Glutamatergic neuron (in vitro differentiated cells): ENCODE data around the gene XRN1. TPM values are rescaled to one million over a fixed set of nuclear protein-coding genes. Genes with fewer than 3 reads are reported as not detected.
"Not testable (repeated sequence)": the region's sequence is repeated elsewhere in the genome, so short reads cannot be mapped to it uniquely, and the experiment has no call there.

Experiments
- DNase-seq: peaks from one replicate; pipeline ENCODE4 v3.0.0; 2022
- H3K27ac Mint-ChIP-seq: one replicate; pipeline ENCODE4 v1.8.0; 2020; ENCODE audit warnings: mild to moderate bottlenecking, mixed read lengths, inconsistent platforms; ENCODE audit not compliant: unreplicated experiment
- H3K27me3 Mint-ChIP-seq: one replicate; pipeline ENCODE4 v1.8.0; 2020; ENCODE audit warnings: mild to moderate bottlenecking, moderate library complexity, mixed read lengths, inconsistent platforms; ENCODE audit not compliant: unreplicated experiment
- H3K36me3 Mint-ChIP-seq: one replicate; pipeline ENCODE4 v1.8.0; 2020; ENCODE audit warnings: mild to moderate bottlenecking, mixed read lengths, inconsistent platforms; ENCODE audit not compliant: unreplicated experiment
- H3K4me1 Mint-ChIP-seq: one replicate; pipeline ENCODE4 v1.8.0; 2020; ENCODE audit warnings: mild to moderate bottlenecking, low read depth, mixed read lengths, inconsistent platforms; ENCODE audit not compliant: unreplicated experiment
- H3K4me3 Mint-ChIP-seq: one replicate; pipeline ENCODE4 v1.8.0; 2020; ENCODE audit warnings: mild to moderate bottlenecking, mixed read lengths, inconsistent platforms; ENCODE audit not compliant: unreplicated experiment
- H3K9me3 Mint-ChIP-seq: one replicate; pipeline ENCODE4 v1.8.0; 2020; ENCODE audit warnings: mild to moderate bottlenecking, moderate library complexity, mixed read lengths, inconsistent platforms; ENCODE audit not compliant: unreplicated experiment
- CTCF ChIP-seq: fragments of 200-600 bp; sonication (generic); IDR thresholded peaks from one replicate; pipeline ENCODE4 v1.5.0; 2021; ENCODE audit not compliant: partially characterized antibody, unreplicated experiment
- total RNA-seq: library from RNA; stranded (reverse); fragmentation: NEBNext Ultra II Directional; extraction: Animal tissue kit (Norgen Biotek cat#: 25700); gene quantifications from one replicate; pipeline ENCODE4 v1.2.1, GENCODE V29; 2021; ENCODE audit not compliant: unreplicated experiment

XRN1 gene
- total RNA-seq, 1 donor from 2014 or later: 46.1 TPM

DNA sequence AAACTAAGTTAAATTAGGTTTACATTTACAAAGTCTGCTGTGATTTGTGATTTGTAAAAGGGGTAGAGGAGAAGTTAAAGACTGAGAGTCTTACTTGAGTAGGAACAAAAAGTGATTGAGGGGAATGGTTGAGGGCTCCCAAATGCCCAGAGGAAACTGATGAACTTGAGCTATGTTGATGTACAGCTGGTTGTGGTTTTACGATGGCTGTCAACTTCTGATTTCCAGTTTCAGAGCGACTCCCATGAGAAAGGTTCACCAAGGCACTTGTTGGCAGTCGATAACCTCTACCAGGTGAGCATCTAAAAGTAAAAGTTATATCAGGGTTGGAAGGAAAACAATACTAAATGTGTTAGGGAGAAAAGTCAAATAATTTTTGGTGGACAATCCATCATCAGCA is 91.0 kb downstream of the XRN1 start:
- Mint-ChIP-seq H3K27ac (no peak overlapping the region), H3K9me3 (no peaks in the 10 kb centered on the region), H3K36me3 (peaks cover 8% of the 10 kb centered on the region), H3K4me3 (no peak overlapping the region), H3K4me1 (no peaks in the 10 kb centered on the region), H3K27me3 (no peaks in the 10 kb centered on the region)
- no peak for TF ChIP-seq CTCF
- no peak for DNase-seq

DNA sequence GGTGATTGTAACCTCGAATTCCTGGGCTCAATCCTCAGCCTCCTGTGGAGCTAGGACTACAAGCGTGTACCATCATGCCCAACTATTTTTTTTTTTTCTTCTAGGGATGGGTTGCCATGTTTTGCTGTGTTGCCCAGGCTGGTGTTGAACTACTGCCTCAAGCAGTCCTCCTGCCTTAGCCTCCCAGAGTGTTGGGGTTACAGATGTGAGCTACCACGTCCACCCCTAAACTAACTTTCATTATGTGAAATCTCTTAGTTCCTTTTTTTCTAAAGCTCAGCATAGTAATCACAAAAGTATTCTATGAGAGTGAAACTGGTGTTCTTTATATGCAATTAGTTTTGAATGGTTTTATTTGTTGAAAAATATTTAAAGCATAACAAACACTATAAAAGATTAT is 92.1 kb downstream of the XRN1 start:
- no peak overlapping the region for H3K4me3 Mint-ChIP-seq
- no peaks in the 10 kb centered on the region for H3K4me1 Mint-ChIP-seq
- H3K36me3 Mint-ChIP-seq: peaks cover 8% of the 10 kb centered on the region
- no peak overlapping the region for H3K27ac Mint-ChIP-seq
- H3K9me3 Mint-ChIP-seq: no peaks in the 10 kb centered on the region
- H3K27me3 Mint-ChIP-seq: no peaks in the 10 kb centered on the region
- TF ChIP-seq CTCF: no peak
- DNase-seq: no peak

GRCh38 chr3:142354076-142354475 is 93.8 kb downstream of the XRN1 start:
- no peak for DNase-seq
- Mint-ChIP-seq H3K27ac (no peak overlapping the region), H3K4me3 (no peak overlapping the region), H3K4me1 (no peaks in the 10 kb centered on the region), H3K9me3 (no peaks in the 10 kb centered on the region), H3K36me3 (peaks cover 8% of the 10 kb centered on the region), H3K27me3 (no peaks in the 10 kb centered on the region)
- TF ChIP-seq CTCF: no peak

GRCh38 chr3:142353571-142353970 is 94.3 kb downstream of the XRN1 start:
- Mint-ChIP-seq H3K4me3 (no peak overlapping the region), H3K27me3 (no peaks in the 10 kb centered on the region), H3K4me1 (no peaks in the 10 kb centered on the region), H3K27ac (no peak overlapping the region), H3K36me3 (peaks cover 8% of the 10 kb centered on the region), H3K9me3 (no peaks in the 10 kb centered on the region)
- DNase-seq: no peak
- TF ChIP-seq CTCF: no peak

- not testable (repeated sequence) for DNase-seq, H3K4me3 Mint-ChIP-seq, H3K27me3 Mint-ChIP-seq, H3K4me1 Mint-ChIP-seq, H3K9me3 Mint-ChIP-seq, H3K27ac Mint-ChIP-seq, H3K36me3 Mint-ChIP-seq
These were observed 95.1 kb downstream of the XRN1 start for GRCh38 chr3:142352698-142353097.

- peaks cover 3% of the 10 kb centered on the region for H3K36me3 Mint-ChIP-seq
- no peaks in the 10 kb centered on the region for H3K27me3 Mint-ChIP-seq
- H3K27ac Mint-ChIP-seq: no peak overlapping the region
- H3K4me3 Mint-ChIP-seq: no peak overlapping the region
- TF ChIP-seq CTCF: no peak
- no peaks in the 10 kb centered on the region for H3K4me1 Mint-ChIP-seq
- H3K9me3 Mint-ChIP-seq: no peaks in the 10 kb centered on the region
- DNase-seq: no peak
These were observed 99.4 kb downstream of the XRN1 start for GRCh38 chr3:142348460-142348859.
